GM19043 (cell line): ENCODE results near the gene ATP4B.

Experiments
- ATAC-seq: cut with Tn5 transposase; IDR thresholded peaks from one replicate; pipeline ENCODE4 v1.9.1; 2021; ENCODE audit warnings: low read depth; ENCODE audit not compliant: unreplicated experiment

The ATP4B gene

GRCh38 chr13:113608967-113609533 lies 48.9 kb downstream of the ATP4B start:
- no peak for ATAC-seq

GRCh38 chr13:113607889-113608635 lies 49.9 kb downstream of the ATP4B start:
- ATAC-seq: no peak

DNA sequence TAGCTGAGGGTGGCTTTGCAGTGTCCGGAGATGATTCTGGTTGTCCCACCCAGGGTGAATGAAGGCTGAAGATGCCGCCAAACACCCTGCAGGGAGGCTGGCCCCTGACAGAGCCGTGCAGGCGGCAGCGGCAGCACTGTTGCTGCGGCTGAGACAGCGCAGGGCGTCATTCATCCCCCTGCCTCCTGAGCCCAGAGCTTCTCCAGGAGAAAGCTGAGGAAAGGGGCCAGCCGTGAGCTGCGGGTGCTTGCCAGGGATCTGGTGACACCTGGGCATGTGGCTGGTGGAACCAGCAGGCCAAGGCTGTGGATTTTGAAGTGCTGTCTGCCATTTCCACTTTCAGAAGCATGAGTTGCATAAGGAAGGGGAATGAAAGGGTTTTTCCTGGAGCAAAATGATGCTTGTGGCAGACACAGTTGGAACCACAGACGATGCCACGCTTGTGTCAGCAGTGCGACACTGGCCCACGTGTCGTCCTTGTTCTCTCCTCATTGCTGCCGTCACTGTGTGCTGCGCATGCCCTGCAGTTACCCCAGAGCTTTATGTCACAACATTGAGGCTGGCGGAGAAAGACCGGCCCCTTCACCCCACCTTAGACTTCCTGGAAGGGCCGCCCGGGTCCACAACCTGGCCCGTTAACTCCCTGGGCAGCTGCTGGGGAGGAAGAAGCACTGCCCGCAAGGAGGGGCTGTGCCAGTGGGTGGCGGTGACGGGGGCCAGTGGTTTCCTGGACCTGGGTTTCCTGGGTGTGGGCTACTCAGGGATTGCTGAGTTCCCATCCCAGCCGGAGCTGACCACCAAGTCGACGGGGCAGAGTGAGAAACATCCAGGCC lies 50.7 kb downstream of the ATP4B start:
- no peak for ATAC-seq

GRCh38 chr13:113605866-113606438 lies 52.0 kb downstream of the ATP4B start:
- ATAC-seq: no peak

GRCh38 chr13:113605461-113605860 lies 52.5 kb downstream of the ATP4B start:
- ATAC-seq: no peak

GRCh38 chr13:113604186-113604585 lies 53.8 kb downstream of the ATP4B start:
- no peak for ATAC-seq

DNA sequence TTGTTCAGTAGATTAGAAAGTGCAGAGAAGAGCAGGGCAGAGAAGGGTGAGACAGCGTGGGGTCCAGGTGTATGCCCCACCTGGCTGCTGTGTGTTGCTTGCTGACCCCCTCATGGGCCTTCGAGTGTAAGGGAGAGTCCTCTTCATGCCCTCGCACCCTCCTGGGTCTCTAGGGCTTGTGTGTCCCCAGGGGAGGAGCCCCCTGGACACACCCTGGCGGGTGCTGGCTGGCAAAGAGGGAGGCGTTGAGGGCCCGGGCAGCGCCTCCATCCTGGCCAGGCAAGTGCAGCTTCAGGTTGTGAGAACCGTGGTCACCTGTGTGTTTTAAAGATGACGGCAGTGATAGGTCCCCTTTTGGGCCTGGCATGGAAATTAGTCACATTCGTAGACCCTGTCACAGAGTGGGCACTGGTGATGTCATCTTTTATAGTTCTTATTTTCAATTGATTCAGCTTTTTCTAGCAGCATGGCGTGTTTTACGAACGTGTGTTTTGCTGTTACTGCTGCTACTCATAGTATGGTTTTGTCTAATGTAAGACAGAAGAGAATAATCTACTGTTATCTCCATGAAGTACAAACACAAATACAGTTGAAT lies 54.8 kb downstream of the ATP4B start:
- ATAC-seq: no peak

DNA sequence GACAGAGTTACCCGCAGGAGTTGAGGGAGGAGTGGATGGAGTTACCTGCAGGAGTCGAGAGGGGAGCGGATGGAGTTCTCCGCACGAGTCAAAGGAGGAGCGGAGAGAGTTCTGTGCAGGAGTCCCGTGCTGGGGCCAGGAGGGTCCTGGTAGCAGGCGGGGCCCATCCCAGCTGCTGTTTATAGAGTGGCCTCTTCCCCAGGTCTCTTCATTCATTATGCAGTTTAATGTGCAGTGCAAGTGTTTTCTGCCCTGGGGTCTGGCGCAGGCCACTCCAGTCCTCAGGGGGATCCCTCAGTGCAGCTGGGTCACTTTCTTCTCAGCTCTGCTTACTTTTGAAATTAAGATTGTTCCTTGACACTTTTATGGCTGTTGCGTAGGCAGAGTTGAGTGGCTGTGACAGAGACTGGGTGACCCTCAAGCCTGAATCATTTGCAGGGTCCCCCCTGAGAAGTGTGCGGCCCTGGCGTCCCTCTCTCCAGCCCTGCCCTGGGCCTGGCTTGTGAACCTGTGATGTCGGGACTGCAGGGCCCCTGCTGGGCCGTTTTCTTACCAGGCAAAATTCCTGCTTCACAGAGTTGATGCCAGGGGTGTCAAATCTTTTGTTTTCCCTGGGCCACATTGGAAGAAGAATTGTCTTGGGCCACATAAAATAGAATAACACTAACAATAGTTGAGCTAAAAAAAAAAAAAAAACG lies 55.6 kb downstream of the ATP4B start:
- no peak for ATAC-seq

DNA sequence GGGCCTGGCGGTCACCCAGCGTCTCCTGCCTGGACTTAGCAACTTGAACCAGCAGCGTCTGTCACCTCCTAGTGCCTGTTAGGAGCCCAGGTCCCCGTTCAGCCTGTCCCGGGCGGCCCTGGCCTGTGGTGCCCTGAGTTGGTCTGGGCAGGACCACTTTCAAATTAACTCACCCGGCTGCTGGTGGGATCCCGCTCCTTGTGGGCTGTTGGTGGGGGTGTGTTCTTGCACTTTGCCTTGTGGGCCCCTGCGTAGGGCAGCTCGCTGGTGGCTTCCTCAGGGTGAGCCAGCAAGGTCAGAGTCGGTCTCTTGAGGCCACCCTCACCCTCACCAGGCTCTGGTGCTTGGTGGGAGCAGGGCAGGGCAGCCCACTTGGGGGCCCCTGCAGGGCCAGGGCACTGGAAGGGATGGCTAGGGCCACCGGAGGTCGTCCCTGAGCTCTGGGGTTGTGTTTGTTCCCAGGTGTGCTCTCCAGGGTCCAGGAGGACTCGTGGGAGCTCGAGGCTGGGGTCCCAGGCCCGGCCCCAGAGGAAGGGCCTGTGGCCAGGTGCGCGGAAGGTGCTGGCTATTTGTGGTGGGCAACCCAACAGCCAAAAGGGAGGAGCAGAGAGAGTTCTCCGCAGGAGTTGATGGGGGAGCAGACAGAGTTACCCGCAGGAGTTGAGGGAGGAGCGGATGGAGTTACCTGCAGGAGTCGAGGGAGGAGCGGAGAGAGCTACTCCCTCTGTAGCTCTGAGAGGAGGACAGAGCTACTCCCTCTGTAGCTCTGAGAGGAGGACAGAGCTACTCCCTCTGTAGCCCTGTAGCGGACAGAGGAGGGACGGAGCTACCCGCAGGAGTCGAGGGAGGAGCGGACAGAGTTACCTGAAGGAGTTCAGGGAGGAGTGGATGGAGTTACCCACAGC lies 56.6 kb downstream of the ATP4B start:
- no peak for ATAC-seq

GRCh38 chr13:113599391-113599790 lies 58.6 kb downstream of the ATP4B start:
- ATAC-seq: no peak
